Stomach (tissue), 9 donors: Measurements from ENCODE around the gene CDC42BPG. TPM values are rescaled to one million over a fixed set of nuclear protein-coding genes. Genes with fewer than 3 reads are reported as not detected.

Experiments used
- DNase-seq, 2 donors: peaks; one replicate each; pipeline versions ENCODE4 v3.0.0 to v3.0.0-alpha.2; 2013 to 2019
- H3K27ac ChIP-seq, 5 donors: fragments of 200-600 bp in 4 of 5; sonication (generic) in 4 of 5; one replicate each; pipeline ENCODE4 v1.5.1; 2013 to 2019; ENCODE audit warnings: mild to moderate bottlenecking in 1 of 5, moderate library complexity in 1 of 5
- H3K27me3 ChIP-seq, 3 donors: fragments of 200-600 bp; sonication (generic); one replicate each; pipeline ENCODE4 v1.5.1; 2017 to 2019; ENCODE audit warnings: mixed run types in 1 of 3
- H3K36me3 ChIP-seq, 4 donors: fragments of 200-600 bp; sonication (generic); 1 replicate in 3 of 4; 2 replicates in 1 of 4; pipeline ENCODE4 v1.5.1; 2016 to 2019
- H3K4me1 ChIP-seq, 4 donors: fragments of 200-600 bp; sonication (generic); one replicate each; pipeline ENCODE4 v1.5.1; 2016 to 2019
- H3K4me3 ChIP-seq, 4 donors: fragments of 200-600 bp; sonication (generic) in 3 of 4; one replicate each; pipeline ENCODE4 v1.5.1; 2016 to 2019; ENCODE audit warnings: mild to moderate bottlenecking in 1 of 4
- H3K9me3 ChIP-seq, 4 donors: fragments of 200-600 bp; sonication (generic); one replicate each; pipeline ENCODE4 v1.5.1; 2016 to 2019
- CTCF ChIP-seq, 7 experiments: fragments of 450-650 bp in 4 of 7; fragments of 200-600 bp in 3 of 7; sonication (generic) in 3 of 7; IDR thresholded peaks; one replicate each; pipeline ENCODE4 v1.5.1; 2016 to 2019; ENCODE audit warnings: antibody characterized with exemption in 7 of 7, control low read depth in 2 of 7, mild to moderate bottlenecking in 1 of 7
- EP300 ChIP-seq: sonication (generic); formaldehyde crosslinking; IDR thresholded peaks from one replicate; pipeline ENCODE4 v1.6.1; 2017; ENCODE audit warnings: antibody characterized with exemption
- POLR2A ChIP-seq, 4 donors: fragments of 450-650 bp; IDR thresholded peaks; one replicate each; pipeline ENCODE4 v1.6.1; 2016; ENCODE audit warnings: antibody characterized with exemption in 4 of 4, control low read depth in 2 of 4, mild to moderate bottlenecking in 1 of 4, moderate library complexity in 1 of 4
- POLR2AphosphoS5 ChIP-seq, 3 donors: sonication (generic); formaldehyde crosslinking; IDR thresholded peaks; one replicate each; pipeline ENCODE4 v1.6.1; 2016; ENCODE audit warnings: antibody characterized with exemption in 3 of 3
- WGBS, 5 donors: extraction: QIAGEN DNeasy Blood & Tissue Kit in 3 of 5; methylation state at CpG; one replicate each; pipeline versions ENCODE4 v1.1.5 to v1.1.7; 2013 to 2018; 5-methylcytosine and 5-hydroxymethylcytosine counted together
- intact Hi-C: fragments of 100-400 bp; cut with DNase I; formaldehyde crosslinking; loops from one replicate; pipeline ENCODE4 v1.15.1; 2023; ENCODE audit warnings: low total_unique reads
- polyA plus RNA-seq, 3 donors: library from polyadenylated mRNA; stranded (reverse); fragments of 200-250 nt; gene quantifications; one replicate each; pipeline ENCODE4 v1.2.3, GENCODE V29; 2013
- total RNA-seq, 5 donors: library from RNA; depleted of rRNA; stranded (reverse); fragments of >200 nt; gene quantifications; one replicate each; pipeline versions ENCODE4 v1.1.0 to v1.2.3, GENCODE V29; 2014 to 2016
- donor health status: healthy with polysubstance abuse.
- donor health status: Bipolar disorder and iron deficiency.
- donor health status: healthy.

The CDC42BPG gene
- total and polyA plus RNA-seq, 8 donors, result 8.9 to 66.5 (median 26.2) TPM

- H3K36me3 ChIP-seq, result peaks cover 37 to 52% (median 48%) of the 10 kb centered on the region in 4 donors
- H3K4me3 ChIP-seq, result peak overlapping the region in 3 of 4 donors; percentile 2 to 17 (median 3)
- no peaks in the 10 kb centered on the region for H3K9me3 ChIP-seq
- 68 to 75% (median 71%) methylated on average over 37 to 45 of the region's 45 CpGs for WGBS, 5 donors
- no peaks in the 10 kb centered on the region for H3K27me3 ChIP-seq
- H3K4me1 ChIP-seq, result peaks cover 93 to 99% (median 95%) of the 10 kb centered on the region in 4 donors
- TF ChIP-seq EP300 (peak; percentile 80), POLR2AphosphoS5 (IDR thresholded peaks at IDR 0.05) (peak; percentile 91 to 97 (median 91)), POLR2A (IDR thresholded peaks at IDR 0.05) (no peak), CTCF (IDR thresholded peaks at IDR 0.05) (no peak)
- intact Hi-C loops, result no loop called here
- H3K27ac ChIP-seq, result peak overlapping the region; percentile 44 to 94 (median 92)
- DNase-seq, result peak; percentile 82 to 92
Observed at GRCh38 chr11:64854534-64855502, 10.4 kb upstream of the CDC42BPG start.

- TF ChIP-seq CTCF (IDR thresholded peaks at IDR 0.05), result no peak
- TF ChIP-seq POLR2A (IDR thresholded peaks at IDR 0.05), result no peak
- no peak for TF ChIP-seq POLR2AphosphoS5 (IDR thresholded peaks at IDR 0.05)
- no peak for TF ChIP-seq EP300
- 94 to 97% (median 96%) methylated on average over 24 to 25 of the region's 25 CpGs for WGBS, 5 donors
- DNase-seq, result no peak
- Histone ChIP-seq H3K4me1 (peaks cover 93 to 99% (median 97%) of the 10 kb centered on the region in 4 donors), H3K9me3 (no peaks in the 10 kb centered on the region), H3K36me3 (peaks cover 30 to 45% (median 42%) of the 10 kb centered on the region in 4 donors), H3K27ac (peak overlapping the region; percentile 2 to 94 (median 92)), H3K4me3 (peak overlapping the region in 2 of 4 donors; percentile 2 to 17), H3K27me3 (no peaks in the 10 kb centered on the region)
- intact Hi-C loops, result no loop called here
Observed at GRCh38 chr11:64854157-64854533, 9.7 kb upstream of the CDC42BPG start.

GRCh38 chr11:64853709-64854108 is 9.3 kb upstream of the CDC42BPG start:
- H3K9me3 ChIP-seq, result no peaks in the 10 kb centered on the region
- WGBS, 5 donors, result 70 to 83% (median 80%) methylated on average over 25 to 27 of the region's 27 CpGs
- no peak for TF ChIP-seq POLR2AphosphoS5 (IDR thresholded peaks at IDR 0.05)
- TF ChIP-seq CTCF (IDR thresholded peaks at IDR 0.05), result no peak
- no peak for TF ChIP-seq EP300
- no peak for TF ChIP-seq POLR2A (IDR thresholded peaks at IDR 0.05)
- DNase-seq, result no peak
- H3K27ac ChIP-seq, result peak overlapping the region in 4 of 5 donors; percentile 90 to 94 (median 92)
- intact Hi-C loops, result no loop called here
- H3K36me3 ChIP-seq, result peaks cover 26 to 41% (median 37%) of the 10 kb centered on the region in 4 donors
- H3K4me1 ChIP-seq, result peaks cover 93 to 99% (median 97%) of the 10 kb centered on the region in 4 donors
- peak overlapping the region in 1 of 4 donors; percentile 17 for H3K4me3 ChIP-seq
- no peaks in the 10 kb centered on the region for H3K27me3 ChIP-seq

- WGBS, 5 donors, result 81 to 83% (median 82%) methylated on average over 10 to 24 of the region's 24 CpGs
- H3K27me3 ChIP-seq, result no peaks in the 10 kb centered on the region
- DNase-seq, result no peak
- H3K4me1 ChIP-seq, result peaks cover 93 to 100% (median 97%) of the 10 kb centered on the region in 4 donors
- H3K4me3 ChIP-seq, result no peak overlapping the region
- peaks cover 20 to 35% (median 31%) of the 10 kb centered on the region in 4 donors for H3K36me3 ChIP-seq
- H3K27ac ChIP-seq, result peak overlapping the region in 4 of 5 donors; percentile 90 to 94 (median 92)
- intact Hi-C loops, result no loop called here
- TF ChIP-seq POLR2A (IDR thresholded peaks at IDR 0.05), result no peak
- no peak for TF ChIP-seq EP300
- no peak for TF ChIP-seq POLR2AphosphoS5 (IDR thresholded peaks at IDR 0.05)
- no peak for TF ChIP-seq CTCF (IDR thresholded peaks at IDR 0.05)
- no peaks in the 10 kb centered on the region for H3K9me3 ChIP-seq
Observed at GRCh38 chr11:64852804-64853509, 8.5 kb upstream of the CDC42BPG start.
